Heart left ventricle (tissue), 16 donors: ENCODE data around the gene UHRF1. TPM values are rescaled to one million over a fixed set of nuclear protein-coding genes. Genes with fewer than 3 reads are reported as not detected.

Source experiments
- ATAC-seq, 4 donors: fragments of 200-7000 bp; cut with Tn5 transposase; one replicate each; pipeline ENCODE4 v1.9.1; 2020 to 2022; ENCODE audit warnings: moderate library complexity in 4 of 4, mild to moderate bottlenecking in 3 of 4, moderate number of reproducible peaks in 1 of 4
- DNase-seq, 5 donors: peaks; one replicate each; pipeline ENCODE4 v3.0.0-alpha.2; 2020
- H3K27ac ChIP-seq, 12 donors: fragments of 200-600 bp; sonication (generic) in 4 of 12; one replicate each; pipeline versions ENCODE4 v1.5.0 to v1.8.0; 2016 to 2022; ENCODE audit warnings: mild to moderate bottlenecking in 2 of 12
- H3K27me3 ChIP-seq, 9 donors: fragments of 200-600 bp; sonication (generic) in 2 of 9; one replicate each; pipeline versions ENCODE4 v1.5.1 to v1.8.0; 2016 to 2022; ENCODE audit warnings: mild to moderate bottlenecking in 3 of 9
- H3K36me3 ChIP-seq, 9 donors: fragments of 200-600 bp; sonication (generic) in 2 of 9; one replicate each; pipeline versions ENCODE4 v1.5.0 to v1.8.0; 2018 to 2022; ENCODE audit warnings: mild to moderate bottlenecking in 2 of 9
- H3K4me1 ChIP-seq, 12 donors: fragments of 200-600 bp; sonication (generic) in 4 of 12; one replicate each; pipeline versions ENCODE4 v1.5.0 to v1.8.0; 2016 to 2022; ENCODE audit warnings: mild to moderate bottlenecking in 3 of 12
- H3K4me3 ChIP-seq, 12 donors: fragments of 200-600 bp; sonication (generic) in 4 of 12; one replicate each; pipeline versions ENCODE4 v1.5.0 to v1.8.0; 2017 to 2022; ENCODE audit warnings: mild to moderate bottlenecking in 9 of 12, moderate library complexity in 4 of 12
- H3K9me3 ChIP-seq, 12 donors: fragments of 200-600 bp; sonication (generic) in 4 of 12; one replicate each; pipeline versions ENCODE4 v1.5.0 to v1.8.0; 2016 to 2022; ENCODE audit warnings: mild to moderate bottlenecking in 1 of 12
- CTCF ChIP-seq, 12 donors: fragments of 200-600 bp; sonication (generic) in 4 of 12; IDR thresholded peaks; one replicate each; pipeline versions ENCODE4 v1.5.0 to v1.8.0; 2018 to 2022; ENCODE audit warnings: antibody characterized with exemption in 12 of 12, mild to moderate bottlenecking in 5 of 12
- POLR2A ChIP-seq, 2 donors: fragments of 450-650 bp; IDR thresholded peaks; one replicate each; pipeline ENCODE4 v1.6.1; 2017; ENCODE audit warnings: antibody characterized with exemption in 2 of 2, mild to moderate bottlenecking in 2 of 2, moderate library complexity in 2 of 2
- WGBS, 4 donors: extraction: QIAGEN DNeasy Blood & Tissue Kit in 2 of 4; methylation state at CpG; one replicate each; pipeline versions ENCODE4 v1.1.5 to v1.1.7; 2013 to 2018; 5-methylcytosine and 5-hydroxymethylcytosine counted together
- intact Hi-C, 10 donors: fragments of 100-400 bp; cut with DNase I; formaldehyde crosslinking; loops; one replicate each; pipeline versions ENCODE4 v1.11.1 to v1.14.2; 2022
- polyA plus RNA-seq, 2 donors: library from polyadenylated mRNA; stranded (reverse); fragments of 200-250 nt; gene quantifications; one replicate each; pipeline ENCODE4 v1.2.3, GENCODE V29; 2013
- total RNA-seq, 9 donors: library from RNA; depleted of rRNA in 2 of 9; stranded (reverse); fragments of >200 nt in 2 of 9; fragmentation: NEBNext Ultra II Directional in 3 of 9; extraction: Animal tissue kit (Norgen Biotek cat#: 25700) in 3 of 9; gene quantifications; one replicate each; pipeline versions ENCODE4 v1.1.0 to v1.2.4, GENCODE V29; 2016 to 2023
- donor health status: ischemic (EF 13 %, LVEDD 7.1; RV severe dilation, severe dysfunction).
- donor health status: healthy with polysubstance abuse.
- donor health status: DM: no; HTN: yes; CAD: no.
- donor health status: DM: no; HTN: no; CAD: no.
- donor health status: ischemic (EF 25% LVEDD 6.9; RV normal size, moderate dysfunction).
- donor health status: ischemic (EF 25% LVEDD 5.7; RV mildly dilated, moderate dysfunction).
- donor health status: healthy.
- donor health status: DM: yes; HTN: yes; CAD: no.
- donor health status: ischemic (EF 35%, LVEDD 5.7; RV mildly dilated, moderate dysfunction).
- donor health status: nonischemic (EF 11% LVEDD 7.7; RV severe dilation, severe dysfunction).
- donor health status: DM: yes; HTN: yes; CAD: no.
- donor health status: PGD.
- donor health status: ischemic (EF 29% LVEDD 5.4; RV normal size, mild dysfunction).
- donor health status: nonischemic (EF 23%, LVEDD 6.1; RV moderate dilation, normal function).

Gene UHRF1
- total and polyA plus RNA-seq, 11 donors, result 0.25 to 8.9 (median 0.74) TPM

- TF ChIP-seq POLR2A (IDR thresholded peaks at IDR 0.05), result no peak
- TF ChIP-seq CTCF (IDR thresholded peaks at IDR 0.05), result no peak
- DNase-seq (peak in 1 of 5 donors; percentile 28), ATAC-seq (no peak)
- Histone ChIP-seq H3K9me3 (no peaks in the 10 kb centered on the region), H3K27me3 (no peaks in the 10 kb centered on the region), H3K4me3 (no peak overlapping the region), H3K36me3 (peaks cover 0 to 9% (median 0%) of the 10 kb centered on the region in 9 donors), H3K4me1 (peaks cover 7 to 82% (median 53%) of the 10 kb centered on the region in 12 donors), H3K27ac (no peak overlapping the region)
- WGBS, 4 donors, result 38 to 70% (median 62%) methylated on average over 1 to 7 of the region's 7 CpGs
- intact Hi-C loops, result loop anchor here in 2 of 10 donors (5.0 kb wide), 2 partner anchors 43 to 48 kb away; no protein-coding TSS in a partner anchor
These were observed 74.7 kb downstream of the UHRF1 start for GRCh38 chr19:4984106-4984380.

- Histone ChIP-seq H3K9me3 (no peaks in the 10 kb centered on the region), H3K27ac (no peak overlapping the region), H3K27me3 (no peaks in the 10 kb centered on the region), H3K36me3 (peaks cover 0 to 9% (median 0%) of the 10 kb centered on the region in 9 donors), H3K4me3 (no peak overlapping the region), H3K4me1 (peaks cover 9 to 82% (median 57%) of the 10 kb centered on the region in 12 donors)
- TF ChIP-seq POLR2A (IDR thresholded peaks at IDR 0.05) (no peak), CTCF (IDR thresholded peaks at IDR 0.05) (no peak)
- WGBS, 4 donors, result 51 to 65% (median 54%) methylated on average over 18 of the region's 18 CpGs
- ATAC-seq (no peak), DNase-seq (no peak)
- intact Hi-C loops, result loop anchor here in 2 of 10 donors (5.0 kb wide), 2 partner anchors 43 to 48 kb away; no protein-coding TSS in a partner anchor
These were observed 75.2 kb downstream of the UHRF1 start for GRCh38 chr19:4984438-4984990.

GRCh38 chr19:4985551-4985991 lies 76.3 kb downstream of the UHRF1 start:
- Histone ChIP-seq H3K36me3 (peaks cover 0 to 9% (median 0%) of the 10 kb centered on the region in 9 donors), H3K9me3 (no peaks in the 10 kb centered on the region), H3K4me3 (no peak overlapping the region), H3K27me3 (no peaks in the 10 kb centered on the region), H3K4me1 (peaks cover 9 to 79% (median 54%) of the 10 kb centered on the region in 12 donors), H3K27ac (no peak overlapping the region)
- WGBS, 4 donors, result 60 to 91% (median 74%) methylated on average over 17 to 22 of the region's 22 CpGs
- ATAC-seq, result no peak
- intact Hi-C loops, result loop anchor here in 1 of 10 donors (5.0 kb wide), 1 partner anchor 37 kb away; no protein-coding TSS in a partner anchor
- no peak for DNase-seq
- TF ChIP-seq POLR2A (IDR thresholded peaks at IDR 0.05), result no peak
- TF ChIP-seq CTCF (IDR thresholded peaks at IDR 0.05), result no peak

- Histone ChIP-seq H3K9me3 (no peaks in the 10 kb centered on the region), H3K27me3 (no peaks in the 10 kb centered on the region), H3K27ac (no peak overlapping the region), H3K4me1 (peaks cover 9 to 79% (median 54%) of the 10 kb centered on the region in 12 donors), H3K4me3 (no peak overlapping the region), H3K36me3 (peaks cover 0 to 9% (median 0%) of the 10 kb centered on the region in 9 donors)
- no peak for TF ChIP-seq CTCF (IDR thresholded peaks at IDR 0.05)
- no peak for TF ChIP-seq POLR2A (IDR thresholded peaks at IDR 0.05)
- intact Hi-C loops, result loop anchor here in 1 of 10 donors (5.0 kb wide), 1 partner anchor 36 kb away; no protein-coding TSS in a partner anchor
- DNase-seq (no peak), ATAC-seq (no peak)
- WGBS, 4 donors, result 84 to 91% (median 88%) methylated on average over 8 to 19 of the region's 19 CpGs
These were observed 76.8 kb downstream of the UHRF1 start for GRCh38 chr19:4986056-4986455.
